HG02852 (cell line): ENCODE results near the gene LRMDA.

Experiments
- ATAC-seq: cut with Tn5 transposase; IDR thresholded peaks from one replicate; pipeline ENCODE4 v1.9.1; 2021; ENCODE audit warnings: mild to moderate bottlenecking, moderate library complexity; ENCODE audit not compliant: unreplicated experiment

Gene LRMDA

DNA sequence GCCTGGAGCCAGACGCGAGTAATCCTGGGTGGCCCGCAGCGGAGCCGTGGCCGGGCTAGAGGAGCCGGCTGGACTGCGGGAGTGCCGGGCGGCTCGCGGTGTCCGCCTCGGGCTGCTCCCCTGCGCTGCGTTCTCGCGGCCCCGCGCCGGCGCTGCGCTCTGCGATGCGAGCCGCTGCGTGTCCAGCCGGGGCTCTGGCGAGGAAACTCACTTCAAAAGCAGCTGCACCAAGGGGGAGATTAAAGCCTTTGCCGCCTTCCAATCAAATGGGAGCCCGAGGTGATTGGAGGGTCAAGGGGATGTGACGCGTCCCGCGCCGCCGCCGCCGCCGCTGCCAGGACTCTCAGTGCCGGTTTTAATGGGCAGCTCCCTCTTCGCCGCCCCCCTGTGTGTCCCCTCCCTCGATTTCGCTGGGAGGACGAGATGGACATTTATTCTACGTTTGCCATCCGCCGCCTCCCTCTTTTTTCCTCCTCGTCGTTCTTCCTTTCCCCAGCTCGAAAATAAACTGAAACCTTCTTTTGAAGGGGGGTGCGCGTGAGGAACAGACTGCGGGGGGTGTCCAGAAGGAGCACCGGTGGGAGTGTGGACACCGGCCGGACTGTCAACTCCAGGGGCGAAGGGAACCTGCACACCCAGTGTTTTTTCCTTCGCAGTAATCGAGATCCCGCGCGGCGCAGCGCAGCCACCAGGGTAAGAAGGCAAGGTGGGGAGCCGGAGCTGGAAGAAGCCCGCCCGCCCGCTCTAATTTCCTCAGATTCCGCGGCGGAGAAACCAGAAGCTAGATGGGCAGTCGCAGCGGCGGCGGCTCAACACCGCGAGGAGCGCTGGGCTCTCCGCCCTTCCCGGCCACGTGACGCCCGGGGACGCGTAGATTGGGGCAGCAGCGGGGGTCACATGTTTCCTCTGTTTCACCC is 29.6 kb upstream of the LRMDA start, which contains the start of gene ZNF503:
ZNF503 (minus strand) TSS at position 196 of the 917 bp plus-strand sequence. CDS start 345 bp downstream, outside the sequence.
- ATAC-seq: peak; percentile 56

- no peak for ATAC-seq
These were observed 28.8 kb upstream of the LRMDA start for GRCh38 chr10:75402486-75403143.

DNA sequence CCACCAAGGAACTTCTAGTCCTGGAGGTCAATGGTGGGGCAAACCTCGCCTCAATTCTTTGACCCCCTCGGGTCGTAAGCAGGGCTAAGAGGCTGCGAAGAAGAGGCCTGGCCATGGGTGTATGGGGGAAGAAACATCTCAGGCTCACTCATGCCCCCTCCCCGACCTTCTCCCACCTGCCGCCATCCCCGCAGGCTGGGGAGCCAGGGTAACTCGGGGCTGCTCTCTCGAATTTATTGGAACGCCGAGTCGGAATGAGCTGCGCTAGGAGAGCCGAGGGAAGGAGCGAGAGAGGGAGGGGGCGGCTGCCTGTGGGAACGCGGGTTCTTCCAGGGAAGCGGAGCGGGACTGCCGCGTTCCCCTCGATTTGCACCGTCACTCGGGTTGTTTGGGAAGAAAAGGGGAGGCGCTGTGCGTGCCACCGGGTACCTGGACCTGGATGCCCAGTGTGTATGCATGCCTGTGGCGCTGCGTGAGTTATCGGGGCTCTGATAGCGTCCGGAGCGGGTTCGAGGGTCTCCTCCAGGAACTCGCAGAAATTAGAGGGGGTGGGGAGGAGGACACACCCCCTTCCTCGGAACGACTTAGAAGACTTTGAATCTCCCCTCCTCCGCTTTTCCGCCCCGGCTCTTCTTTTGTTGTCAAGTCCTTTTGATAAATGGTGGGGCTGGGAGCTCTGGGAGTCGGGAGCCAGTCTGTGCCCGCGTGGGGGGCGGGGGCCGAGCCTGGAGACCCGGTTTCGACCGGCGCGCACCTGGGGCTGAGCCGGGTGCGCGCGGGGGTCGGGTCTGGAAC is 28.1 kb upstream of the LRMDA start:
- ATAC-seq: no peak

DNA sequence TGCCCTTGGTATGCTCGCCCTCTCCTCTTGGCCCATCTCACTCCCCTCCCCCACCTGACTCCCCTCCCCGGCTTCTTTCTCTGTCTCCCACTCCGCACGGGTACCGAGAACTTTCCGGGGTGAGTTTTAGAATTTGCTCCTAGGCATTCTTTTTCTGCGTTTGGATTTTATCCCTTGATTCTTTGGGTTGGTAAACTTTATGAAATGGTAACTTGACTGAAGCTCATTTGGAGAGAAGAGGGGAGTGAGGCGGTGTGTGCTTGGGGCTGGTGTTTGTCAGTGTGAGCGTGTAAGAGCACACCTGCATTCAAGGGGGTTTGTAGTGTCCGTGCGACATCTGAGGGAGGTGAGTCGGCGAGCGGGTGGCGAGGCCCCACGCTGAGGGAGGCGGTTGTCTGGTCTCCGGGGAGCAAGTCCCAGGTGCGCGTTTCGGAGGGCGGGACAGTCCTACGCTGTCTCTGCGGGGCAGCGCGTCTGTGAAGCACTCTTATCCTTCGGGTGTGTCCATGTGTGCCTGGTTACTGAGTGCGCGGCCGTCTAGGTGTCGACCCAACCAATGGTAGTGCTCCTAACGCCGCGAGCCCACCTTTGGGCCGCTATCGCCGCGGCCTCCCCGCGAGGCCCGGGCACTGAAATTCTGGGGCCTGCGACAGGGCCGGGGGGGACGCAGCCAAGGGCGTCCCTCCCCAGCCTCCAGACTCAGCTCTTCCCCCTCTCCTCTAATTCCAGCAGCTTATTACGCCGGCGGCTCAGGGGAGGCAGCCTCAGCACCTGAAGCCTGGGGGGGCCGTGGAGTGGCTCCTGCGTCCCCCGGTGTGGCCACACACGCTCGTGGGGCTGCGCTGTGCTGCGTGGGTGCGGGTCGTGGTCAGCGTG is 27.2 kb upstream of the LRMDA start:
- no peak for ATAC-seq

DNA sequence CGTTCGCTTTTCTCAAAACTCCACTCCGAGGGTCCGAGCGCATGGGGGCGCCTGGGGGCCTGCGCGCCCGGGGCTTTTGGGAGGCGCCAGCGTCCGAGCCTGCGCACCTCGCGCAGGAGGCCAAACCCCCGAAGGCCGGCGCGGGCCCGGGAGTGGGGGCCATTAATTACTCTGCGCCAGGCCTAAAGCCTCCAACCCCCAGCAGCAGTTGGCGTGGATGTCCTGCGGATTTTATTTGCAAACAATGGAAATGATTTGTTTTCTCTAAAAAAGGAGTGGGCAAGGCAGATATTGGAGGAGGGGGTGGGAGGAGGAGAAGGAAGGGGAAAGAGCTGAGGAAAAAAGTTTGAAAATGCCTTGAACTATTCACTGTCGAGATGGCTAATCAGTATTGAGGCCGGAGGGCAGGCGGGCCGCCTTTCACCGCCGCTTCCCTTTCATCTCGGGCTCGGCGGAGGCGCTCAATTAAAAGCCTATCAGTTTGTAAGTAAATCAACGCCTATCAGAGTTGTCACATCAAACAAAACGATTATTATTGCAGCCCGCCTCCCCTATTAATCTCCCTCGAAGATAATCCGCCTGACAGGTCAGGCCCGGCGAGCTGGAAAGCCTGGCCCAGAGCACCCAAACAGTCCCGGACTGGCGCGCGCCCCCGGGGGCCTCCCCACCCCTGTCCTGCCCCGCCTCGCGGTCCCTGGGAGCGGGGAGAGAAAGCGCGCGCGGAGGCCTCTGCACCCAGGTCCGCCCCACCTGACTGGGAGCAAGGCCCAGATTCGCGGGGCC is 26.4 kb upstream of the LRMDA start:
- no peak for ATAC-seq

GRCh38 chr10:75405598-75406461 is 25.6 kb upstream of the LRMDA start:
- ATAC-seq: no peak

- ATAC-seq: no peak
These were observed 24.8 kb upstream of the LRMDA start for GRCh38 chr10:75406462-75407223.

DNA sequence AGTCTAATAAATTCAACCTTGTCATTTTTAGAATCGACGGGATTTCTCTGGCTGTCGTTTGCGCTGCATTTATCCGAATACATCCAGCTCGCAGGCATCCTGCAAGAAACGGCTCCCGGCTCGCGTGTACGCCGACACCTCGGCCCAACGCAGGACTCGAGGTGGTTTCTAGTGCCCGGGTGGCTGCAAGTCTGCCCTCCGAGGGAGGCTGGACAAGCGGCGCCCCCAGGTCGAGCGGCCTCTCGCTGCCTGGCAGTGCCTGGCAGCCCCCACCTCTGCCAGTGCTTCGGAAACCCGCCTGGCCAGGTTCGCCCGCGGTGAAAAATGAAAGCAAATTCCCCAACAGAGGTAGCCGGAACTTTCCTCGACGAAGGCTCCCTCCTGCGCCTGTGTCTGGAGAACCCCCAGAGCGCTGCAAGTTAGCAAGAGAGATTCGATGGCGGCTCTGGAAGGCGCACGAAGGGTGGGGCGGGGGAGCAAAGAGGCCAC is 24.2 kb upstream of the LRMDA start:
- ATAC-seq: no peak

GRCh38 chr10:75407713-75408508 is 23.5 kb upstream of the LRMDA start:
- ATAC-seq: no peak

DNA sequence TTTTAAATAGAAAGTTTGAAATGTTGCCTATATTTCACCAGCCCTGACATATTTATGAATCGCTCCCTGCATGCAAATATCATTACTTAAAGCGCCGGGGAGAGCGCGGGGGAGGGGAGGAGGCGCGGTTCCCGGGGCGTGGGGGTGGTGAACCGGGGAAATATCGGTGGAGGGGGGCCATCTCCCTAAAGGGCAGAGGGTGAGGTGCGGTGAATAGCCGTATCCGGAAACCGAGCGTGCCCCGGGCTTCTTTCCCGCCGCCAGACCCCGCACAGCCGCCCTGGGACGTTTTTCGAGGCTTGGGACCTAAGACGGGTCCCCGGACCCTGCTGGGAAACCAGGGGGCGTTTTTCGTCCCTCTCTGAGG is 22.9 kb upstream of the LRMDA start:
- ATAC-seq: no peak

DNA sequence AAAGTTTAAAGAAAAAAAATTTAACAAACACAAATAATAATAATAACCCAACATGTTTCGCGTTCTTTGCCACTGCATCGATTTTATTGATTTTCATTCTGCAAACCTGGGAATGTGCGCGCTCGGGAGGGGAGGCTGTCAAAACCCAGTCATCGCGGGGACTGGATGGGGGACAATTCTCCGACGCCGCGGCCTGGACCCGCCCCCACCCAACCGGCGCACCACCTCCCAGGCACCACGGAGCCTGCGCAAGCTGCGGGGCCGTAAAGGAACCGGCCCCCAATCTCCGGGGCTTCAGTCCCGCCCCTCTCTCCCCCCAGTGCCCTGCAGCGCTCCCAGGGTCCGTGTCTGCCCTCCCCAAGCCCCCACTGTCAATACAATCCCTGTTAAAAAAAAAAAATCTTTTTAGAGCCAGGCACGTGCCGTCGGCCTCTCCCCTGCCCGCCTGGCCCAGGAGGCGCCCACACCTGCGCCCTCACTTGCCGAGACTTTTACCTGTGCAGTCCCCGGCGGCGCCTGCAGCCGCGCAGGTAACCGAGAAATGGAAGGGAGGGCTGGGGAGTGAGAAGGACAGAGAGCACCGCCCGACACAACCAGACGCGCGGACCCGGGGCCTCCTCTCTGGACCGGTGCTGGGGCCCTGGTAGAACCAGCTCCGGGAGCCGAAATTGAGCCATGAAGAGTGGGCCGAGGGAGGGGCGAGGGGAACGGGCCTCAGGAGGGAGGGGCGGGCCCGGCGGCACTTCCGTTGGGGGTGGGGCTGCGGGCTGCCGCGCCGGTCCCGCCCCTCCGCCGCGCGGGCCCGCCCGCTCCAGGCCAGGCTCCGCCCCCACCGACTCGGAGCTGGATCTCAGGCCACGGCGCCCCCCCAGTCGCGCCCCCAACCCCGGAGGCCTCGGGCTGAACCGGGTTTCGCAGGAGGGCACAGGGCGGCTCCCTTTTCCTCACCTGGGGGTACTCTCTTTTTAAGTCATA is 22.2 kb upstream of the LRMDA start:
- no peak for ATAC-seq

- no peak for ATAC-seq
These were observed 21.1 kb upstream of the LRMDA start for GRCh38 chr10:75410132-75411005.

DNA sequence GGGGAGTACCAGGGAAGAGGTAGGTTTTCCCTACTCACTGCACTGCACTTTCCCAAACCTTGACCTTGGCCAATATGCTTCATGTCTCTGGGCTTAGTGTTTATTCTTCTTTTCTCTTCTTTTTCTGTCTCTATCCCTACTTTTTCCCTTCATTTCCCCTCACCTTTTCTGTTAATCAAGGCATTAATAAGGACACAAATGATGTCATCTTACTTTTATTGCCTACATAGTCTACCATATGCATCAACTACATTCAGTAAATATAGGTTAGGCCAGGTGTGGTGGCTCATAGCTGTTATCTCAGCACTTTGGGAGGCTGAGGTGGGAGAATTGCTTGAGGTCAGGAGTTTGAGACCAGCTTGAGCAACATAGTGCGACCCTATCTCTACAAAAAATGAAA is 16.9 kb upstream of the LRMDA start:
- ATAC-seq: no peak

GRCh38 chr10:75417522-75417927 is 13.9 kb upstream of the LRMDA start:
- ATAC-seq: no peak

GRCh38 chr10:75418293-75418692 is 13.1 kb upstream of the LRMDA start:
- ATAC-seq: no peak
